GM12892 (cell line): Measurements from ENCODE around the gene NEB.

Source experiments
- POLR2A ChIP-seq: IDR thresholded peaks from 2 replicates; pipeline ENCODE4 v1.6.1; 2011; ENCODE audit warnings: low read depth, low read length, control low read depth
- POLR2AphosphoS5 ChIP-seq: IDR thresholded peaks from 2 replicates; pipeline ENCODE4 v1.6.1; 2011; ENCODE audit warnings: low read depth, low read length, control low read depth
- TAF1 ChIP-seq: IDR thresholded peaks from 2 replicates; pipeline ENCODE4 v1.6.1; 2011; ENCODE audit warnings: low read depth, mild to moderate bottlenecking, control low read depth, low read length, borderline replicate concordance

DNA sequence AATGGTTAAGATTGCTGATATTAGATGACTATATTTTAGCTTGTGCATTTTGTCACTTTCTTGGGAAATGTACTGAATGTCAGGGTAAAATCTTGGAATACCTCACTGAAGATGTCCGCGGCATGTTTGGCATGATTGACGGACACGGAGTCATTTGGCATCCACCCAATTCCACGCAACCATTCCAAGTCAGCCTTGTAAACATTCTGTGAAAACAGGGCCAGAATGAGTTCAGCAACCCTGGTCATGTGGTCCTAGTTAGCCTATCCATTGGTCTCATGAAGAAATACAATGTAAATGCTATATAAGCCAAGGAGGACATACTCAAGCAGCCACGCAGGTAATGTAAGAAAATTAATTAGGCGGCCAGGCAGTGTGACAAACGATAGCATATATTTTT, 165.1 kb downstream of the NEB start:
- TF ChIP-seq POLR2AphosphoS5 (no peak), POLR2A (no peak), TAF1 (no peak)
